NCI-H2196 treated with DMSO at 0.1 percent for 48 hours (cell line): Measurements from ENCODE around the gene RYR2.

Experiments used
- DNase-seq: peaks from one replicate; lab custom pipeline; 2025; ENCODE audit not compliant: unreplicated experiment; lab: John Stamatoyannopoulos, UW

Gene RYR2

DNA sequence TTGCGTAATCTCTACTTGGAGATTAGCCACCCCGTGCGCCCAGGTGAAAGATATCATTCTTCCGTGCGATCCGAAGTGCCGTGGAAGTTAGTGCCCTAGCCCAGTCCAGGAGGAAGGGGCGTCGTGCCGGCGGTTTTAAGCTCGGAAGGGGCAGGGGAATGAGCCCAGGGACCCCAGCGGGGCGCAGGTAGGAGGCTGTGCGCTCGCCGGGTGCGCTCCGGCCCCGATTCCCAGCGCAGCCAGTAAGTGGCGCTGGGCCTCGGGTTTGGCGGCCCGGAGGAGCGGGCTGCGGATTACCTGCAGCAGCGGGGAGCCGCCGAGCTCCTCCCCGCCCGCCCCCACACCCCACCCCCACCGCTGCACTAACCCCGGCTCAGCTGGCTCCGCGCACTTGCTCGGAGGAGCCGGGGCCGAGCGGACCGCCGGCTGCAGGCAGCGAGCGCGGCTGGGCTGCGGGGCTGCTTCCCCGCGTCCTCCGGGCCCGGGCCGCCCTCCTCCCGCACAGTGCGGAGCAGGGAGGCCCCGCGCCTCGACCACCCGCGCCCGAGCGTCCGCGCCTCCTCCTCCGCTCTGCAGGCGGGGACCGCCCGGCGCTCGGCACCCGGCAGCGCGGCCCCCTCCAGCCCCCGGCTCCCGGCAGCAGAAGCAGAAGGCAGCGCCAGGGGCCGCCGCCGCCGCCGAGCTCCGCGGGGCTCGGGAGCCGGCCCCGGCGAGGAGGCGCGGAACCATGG, at the start of gene RYR2:
Gene RYR2, plus strand, starts transcription at position 390 of the 731 bp plus-strand sequence. Its CDS starts 338 bp downstream, at position 728.
- no peak for DNase-seq

GRCh38 chr1:236992449-236992848, 49.5 kb upstream of the RYR2 start:
- no peak for DNase-seq

DNA sequence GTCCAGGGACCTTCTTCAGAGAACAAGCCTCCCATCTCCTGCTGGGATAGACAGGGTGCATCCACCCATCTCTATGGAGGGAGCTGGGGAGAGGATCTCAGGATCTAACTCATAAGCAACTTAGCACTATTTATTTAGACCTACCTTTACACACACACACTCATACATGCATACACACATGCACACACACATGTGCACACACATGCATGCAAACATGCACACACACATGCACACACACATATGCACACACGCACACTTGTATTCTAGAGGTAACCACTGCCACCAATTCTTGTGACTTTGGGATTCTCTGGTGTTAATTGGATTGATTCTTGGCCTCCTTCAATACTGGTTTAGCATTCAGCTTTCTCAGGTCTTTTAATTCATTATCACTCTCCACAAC, 47.5 kb upstream of the RYR2 start:
- no peak for DNase-seq

DNA sequence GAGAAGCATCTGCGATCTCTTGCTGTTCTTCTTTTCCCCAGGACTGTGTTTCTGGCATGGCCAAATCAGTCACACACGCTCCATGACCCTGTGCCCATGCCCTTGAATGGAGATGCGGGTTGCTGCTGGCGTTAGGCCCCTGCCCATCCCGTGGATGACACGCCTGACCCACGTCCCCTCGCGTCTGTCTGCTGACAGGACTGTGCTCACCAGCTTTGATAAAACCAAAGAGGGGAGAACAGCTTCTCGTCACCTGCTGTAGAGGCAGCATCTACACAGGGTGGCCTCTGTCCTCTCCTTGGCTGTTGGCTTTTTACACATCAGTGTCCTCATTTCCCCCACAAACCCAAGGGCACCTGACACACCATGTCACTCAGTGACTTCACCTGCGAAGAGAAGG, 44.6 kb upstream of the RYR2 start:
- DNase-seq, result no peak

DNA sequence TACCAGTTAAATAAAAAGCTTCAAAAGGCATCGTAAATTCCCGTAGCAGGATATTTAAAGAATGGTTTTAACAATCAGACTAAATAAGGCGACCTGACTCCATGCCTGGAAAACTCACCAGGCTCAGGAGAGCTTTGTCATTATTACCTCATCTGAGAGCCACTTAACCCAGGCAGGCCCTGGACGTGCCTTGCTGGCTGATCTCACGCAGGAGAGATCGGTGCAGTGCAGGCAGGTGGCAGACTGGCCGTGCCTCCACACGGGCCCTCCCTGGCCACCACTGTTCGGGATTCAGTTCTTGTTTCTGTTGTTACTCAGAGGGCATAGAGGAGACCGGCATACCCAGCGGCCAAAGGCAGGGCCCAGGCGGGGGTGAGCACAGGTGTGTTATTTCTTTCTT, 44.1 kb upstream of the RYR2 start:
- no peak for DNase-seq

DNA sequence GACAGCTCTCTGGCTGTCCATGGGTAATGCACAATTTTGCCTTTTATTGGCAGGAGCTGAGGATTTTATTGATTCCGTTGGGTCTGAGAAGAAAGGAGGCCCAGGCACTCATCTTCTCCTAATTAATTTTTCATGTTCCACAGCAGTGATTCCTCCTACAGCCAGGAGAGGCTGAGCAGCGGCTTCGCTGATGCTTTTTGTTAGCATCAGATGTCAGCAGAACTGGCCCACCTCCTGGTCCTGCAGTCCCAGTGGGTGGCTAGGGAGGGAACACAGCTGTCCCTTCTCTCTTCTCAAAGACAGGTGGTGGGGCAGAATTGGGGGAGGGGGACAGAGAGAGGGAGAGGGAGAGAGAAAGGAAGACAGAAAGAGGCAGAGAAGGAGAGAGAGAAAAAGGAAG, 43.4 kb upstream of the RYR2 start:
- DNase-seq, result no peak

GRCh38 chr1:237000191-237000590, 41.8 kb upstream of the RYR2 start:
- DNase-seq, result no peak

DNA sequence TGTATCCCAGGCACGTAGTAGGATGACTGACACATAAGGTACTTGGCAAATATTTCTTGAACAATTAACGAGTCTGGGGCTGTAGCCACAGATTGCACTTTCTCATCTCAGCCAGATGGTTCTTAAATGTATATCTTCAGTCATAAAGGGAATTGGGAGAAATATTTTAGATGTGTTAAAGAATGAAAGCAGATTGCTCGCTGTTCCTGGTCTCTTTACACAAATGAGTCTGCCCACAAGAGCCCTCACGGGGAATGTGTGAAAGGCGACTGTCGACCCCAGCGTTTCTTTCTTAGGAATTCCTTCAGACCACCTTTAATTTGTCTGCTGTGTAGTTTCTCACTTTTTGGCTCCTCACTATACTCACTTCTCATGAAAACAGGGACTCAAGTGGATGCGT, 38.5 kb upstream of the RYR2 start:
- DNase-seq, result no peak

DNA sequence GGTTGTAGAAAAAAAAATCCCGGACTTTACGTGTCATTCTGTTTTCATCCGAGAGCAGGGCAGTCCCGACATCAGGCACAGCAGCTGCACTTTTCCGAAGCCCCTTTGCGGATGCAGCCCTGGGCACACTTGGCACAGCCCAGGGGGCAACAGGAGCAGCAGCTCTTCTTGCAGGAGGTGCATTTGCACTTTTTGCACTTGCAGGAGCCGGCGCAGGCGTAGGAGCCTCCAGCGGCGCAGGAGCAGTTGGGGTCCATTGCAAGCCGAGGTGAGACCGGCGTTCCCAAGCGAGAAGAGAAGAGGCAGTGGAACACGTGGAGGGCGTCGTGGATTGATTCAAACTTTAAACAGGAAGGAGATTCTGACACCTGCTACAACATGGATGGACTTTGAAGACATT, 37.9 kb upstream of the RYR2 start, which contains the start of gene MT1HL1:
Gene MT1HL1, minus strand, starts transcription at position 326 of the 400 bp plus-strand sequence. Its CDS starts 69 bp downstream, at position 257.
- no peak for DNase-seq

DNA sequence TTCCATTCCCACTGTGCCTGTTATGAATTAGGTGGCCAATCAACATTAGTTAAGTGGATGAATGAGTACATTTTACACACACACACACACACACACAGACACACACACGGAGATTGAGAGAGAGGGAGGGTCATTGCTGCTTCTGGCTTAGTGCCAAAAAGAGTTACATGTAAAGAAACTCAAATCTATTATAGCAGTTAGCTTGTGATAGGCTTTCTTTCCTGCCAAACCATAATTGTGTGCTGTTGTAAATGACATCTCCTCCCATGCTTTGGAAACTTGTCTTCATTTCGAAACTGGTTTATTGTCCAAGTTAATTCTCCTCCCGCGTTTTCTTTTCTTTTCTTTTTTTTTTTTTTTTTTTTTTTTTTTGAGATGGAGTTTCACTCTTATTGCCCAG, 36.3 kb upstream of the RYR2 start:
- no peak for DNase-seq

DNA sequence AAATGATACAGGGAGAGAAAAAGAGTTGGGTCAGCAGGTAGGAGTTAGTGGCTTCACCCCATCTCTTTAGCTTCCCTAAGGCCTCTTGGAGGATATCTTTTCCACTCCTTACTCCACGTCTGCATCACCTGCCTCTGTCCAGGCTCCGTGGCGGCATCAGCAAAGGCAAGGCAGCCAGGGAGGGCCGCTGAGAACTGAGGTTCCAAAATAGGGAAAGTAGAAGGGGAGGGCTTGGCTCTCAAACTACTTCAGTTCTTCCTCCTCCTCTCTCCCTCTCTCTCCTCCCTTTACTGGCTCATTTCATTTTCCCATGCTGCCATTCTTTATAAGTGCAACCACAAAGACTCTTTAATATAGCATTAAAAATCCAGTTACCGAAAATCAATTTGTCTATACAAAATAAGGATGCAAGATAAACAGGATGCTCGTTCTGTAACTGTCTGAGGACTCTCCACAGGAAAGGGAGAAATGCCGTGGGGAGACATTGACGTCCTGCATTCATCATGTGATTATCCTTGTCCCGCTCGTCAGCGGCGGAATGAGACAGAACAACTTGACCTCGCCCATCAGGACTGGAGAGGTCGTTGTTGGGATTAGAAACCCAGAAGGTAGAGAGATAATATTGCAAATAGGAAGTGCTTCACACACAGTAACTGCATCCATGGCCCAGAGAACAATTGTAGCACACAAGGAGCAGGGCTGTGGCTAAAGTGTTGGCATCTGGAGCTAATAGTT, 34.7 kb upstream of the RYR2 start:
- no peak for DNase-seq

DNA sequence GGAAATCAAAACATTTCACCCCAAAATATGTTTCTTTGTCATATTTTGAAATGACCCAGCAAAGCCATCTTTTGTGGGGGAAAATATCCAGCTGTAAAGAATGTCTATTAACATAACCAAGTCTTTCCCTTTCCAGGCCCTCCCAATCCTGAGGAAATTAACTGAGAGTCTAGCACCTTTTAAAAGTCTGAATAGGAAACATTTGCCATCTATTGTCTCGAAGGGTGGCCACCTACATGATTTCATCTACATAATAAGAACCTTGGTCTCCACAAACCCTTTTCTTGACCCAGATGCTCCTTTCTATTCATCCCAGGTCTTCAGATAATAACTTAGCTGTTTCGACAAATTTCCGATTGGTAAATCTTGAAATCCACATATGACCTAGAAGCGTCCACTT, 32.4 kb upstream of the RYR2 start:
- no peak for DNase-seq

- no peak for DNase-seq
Measured at GRCh38 chr1:237011432-237011831, 30.6 kb upstream of the RYR2 start.

DNA sequence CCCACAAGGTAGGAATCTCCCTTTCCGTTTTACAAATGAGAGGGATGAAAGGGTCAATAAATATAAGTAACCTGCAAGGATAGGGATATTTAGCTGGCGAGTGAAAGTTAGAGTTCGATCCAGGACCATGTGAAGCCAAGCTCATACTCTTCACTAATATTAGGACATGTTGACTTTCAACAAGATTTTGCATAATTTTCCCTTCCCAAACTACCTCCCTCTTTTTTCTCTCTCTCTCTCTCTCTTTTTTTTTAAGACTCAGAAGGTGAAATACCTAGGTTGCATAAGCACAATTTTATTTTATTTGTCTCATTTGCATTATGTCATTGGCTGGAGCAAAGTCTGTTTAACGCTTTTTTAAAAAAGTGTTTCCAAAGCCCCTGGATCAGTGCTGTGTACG, 29.6 kb upstream of the RYR2 start:
- no peak for DNase-seq

- no peak for DNase-seq
Measured at GRCh38 chr1:237012788-237013383, 29.1 kb upstream of the RYR2 start.

DNA sequence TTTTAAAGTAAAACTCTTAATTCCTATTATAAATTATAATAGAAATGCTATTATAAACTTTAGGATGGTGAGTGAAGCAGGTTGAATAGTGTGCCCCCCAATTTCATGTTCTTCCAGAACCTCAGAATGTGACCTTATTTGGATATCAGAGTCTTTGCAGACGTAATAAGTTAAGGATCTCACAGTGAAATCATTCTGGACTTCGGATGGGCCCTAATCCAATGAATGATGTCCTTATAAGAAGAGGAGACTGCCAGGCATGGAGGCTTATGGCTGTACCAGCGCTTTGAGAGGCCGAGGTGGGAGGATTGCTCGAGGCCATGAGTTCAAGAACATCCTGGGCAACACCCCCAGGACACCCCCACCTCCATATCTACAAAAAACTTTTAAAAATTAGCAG, 28.4 kb upstream of the RYR2 start:
- DNase-seq, result no peak

- no peak for DNase-seq
Measured at GRCh38 chr1:237016626-237017025, 25.4 kb upstream of the RYR2 start.

DNA sequence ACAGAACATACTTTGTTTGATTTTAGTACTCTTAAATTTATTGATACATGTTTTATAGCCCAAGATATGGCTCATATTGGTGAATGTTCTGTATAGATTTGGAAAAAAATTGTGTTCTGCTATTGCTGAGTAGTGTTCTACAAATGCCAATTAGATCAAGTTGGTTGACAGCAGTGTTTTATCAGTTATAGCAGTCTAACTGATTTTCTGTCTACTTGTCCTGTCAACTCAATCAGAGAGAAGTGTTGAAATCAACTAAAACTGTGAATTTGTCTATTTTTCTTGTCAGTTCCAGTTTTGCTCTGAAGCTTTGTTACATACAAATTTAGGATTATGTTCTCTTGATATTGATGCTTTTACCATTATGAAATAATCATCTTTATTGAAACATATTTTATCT, 23.1 kb upstream of the RYR2 start:
- DNase-seq, result no peak

DNA sequence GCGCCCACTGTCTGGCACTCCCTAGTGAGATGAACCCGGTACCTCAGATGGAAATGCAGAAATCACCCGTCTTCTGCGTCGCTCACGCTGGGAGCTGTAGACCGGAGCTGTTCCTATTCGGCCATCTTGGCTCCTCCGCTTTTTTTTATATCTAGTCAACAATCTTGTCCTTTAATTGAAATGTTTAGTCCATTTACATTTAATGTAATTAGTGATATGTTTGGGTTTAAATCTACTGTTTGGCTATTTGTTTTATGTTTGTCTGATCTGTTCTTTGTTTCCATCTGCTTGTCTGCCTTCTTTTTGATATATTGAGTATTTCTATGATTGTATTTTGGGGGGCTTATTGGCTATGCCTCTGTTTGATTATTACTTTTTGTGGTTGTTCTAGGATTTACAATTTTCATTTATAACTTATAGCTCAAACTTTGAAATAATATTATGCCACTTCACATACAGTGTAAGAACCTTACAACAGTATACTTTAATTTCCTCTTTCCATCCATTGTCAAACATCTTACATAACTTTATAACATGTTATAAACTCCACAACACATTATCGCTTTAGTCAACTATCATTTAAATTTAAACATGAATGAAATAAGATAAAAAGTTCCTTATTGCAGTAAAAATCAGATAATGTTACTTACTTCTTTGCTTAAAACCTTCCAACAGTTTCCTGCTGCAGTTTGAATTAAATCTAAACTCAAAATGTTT, 16.5 kb upstream of the RYR2 start:
- DNase-seq, result no peak

GRCh38 chr1:237029240-237029639, 12.7 kb upstream of the RYR2 start:
- DNase-seq, result no peak

- DNase-seq, result no peak
Measured at GRCh38 chr1:237029850-237030535, 12.0 kb upstream of the RYR2 start.
